NOMO-1 (cell line): ENCODE measurements around the gene RARRES1.

ENCODE experiments used
- DNase-seq, 2 experiments: peaks; one replicate each; lab custom pipeline; 2025; ENCODE audit not compliant: unreplicated experiment in 2 of 2; lab: John Stamatoyannopoulos, UW

Gene RARRES1

GRCh38 chr3:158765518-158766205 is 33.4 kb upstream of the RARRES1 start:
- no peak for DNase-seq

- no peak for DNase-seq
Observed at GRCh38 chr3:158763421-158763820, 31.2 kb upstream of the RARRES1 start.

- no peak for DNase-seq
Observed at GRCh38 chr3:158762701-158763100, 30.4 kb upstream of the RARRES1 start.

- no peak for DNase-seq
Observed at GRCh38 chr3:158761350-158761749, 29.1 kb upstream of the RARRES1 start.

- no peak for DNase-seq
Observed at GRCh38 chr3:158755421-158755820, 23.2 kb upstream of the RARRES1 start.

GRCh38 chr3:158753854-158754253 is 21.6 kb upstream of the RARRES1 start:
- no peak for DNase-seq

- no peak for DNase-seq
Observed at GRCh38 chr3:158751316-158751715, 19.1 kb upstream of the RARRES1 start.

GRCh38 chr3:158750016-158750415 is 17.8 kb upstream of the RARRES1 start:
- DNase-seq = no peak

- DNase-seq = no peak
Observed at GRCh38 chr3:158749526-158749925, 17.3 kb upstream of the RARRES1 start.

GRCh38 chr3:158748237-158748828 is 16.1 kb upstream of the RARRES1 start:
- DNase-seq = no peak

GRCh38 chr3:158747417-158747816 is 15.2 kb upstream of the RARRES1 start:
- no peak for DNase-seq

- DNase-seq = no peak
Observed at GRCh38 chr3:158745551-158745950, 13.3 kb upstream of the RARRES1 start.

- DNase-seq = no peak
Observed at GRCh38 chr3:158744567-158745288, 12.5 kb upstream of the RARRES1 start.

- DNase-seq = no peak
Observed at GRCh38 chr3:158743664-158744566, 11.7 kb upstream of the RARRES1 start.

GRCh38 chr3:158742871-158743663 is 10.8 kb upstream of the RARRES1 start:
- no peak for DNase-seq

- DNase-seq = no peak
Observed at GRCh38 chr3:158739661-158740060, 7.4 kb upstream of the RARRES1 start.

GRCh38 chr3:158739078-158739477 is 6.8 kb upstream of the RARRES1 start:
- no peak for DNase-seq

- no peak for DNase-seq
Observed at GRCh38 chr3:158738653-158739052, 6.4 kb upstream of the RARRES1 start.

GRCh38 chr3:158737976-158738615 is 5.8 kb upstream of the RARRES1 start:
- no peak for DNase-seq

- no peak for DNase-seq
Observed at GRCh38 chr3:158737410-158737809, 5.2 kb upstream of the RARRES1 start.
